Gastroesophageal sphincter (tissue), 4 donors: ENCODE measurements around the gene MCF2. TPM values are rescaled to one million over a fixed set of nuclear protein-coding genes. Genes with fewer than 3 reads are reported as not detected.

Experiments
- ATAC-seq: fragments of 150-250 bp; one replicate; pipeline ENCODE4 v1.9.1; 2016; ENCODE audit warnings: mild to moderate bottlenecking, moderate library complexity
- H3K27ac ChIP-seq, 4 donors: fragments of 200-600 bp; sonication (generic) in 3 of 4; 1 replicate in 3 of 4; 2 replicates in 1 of 4; pipeline ENCODE4 v1.5.1; 2016 to 2019
- H3K27me3 ChIP-seq: fragments of 200-600 bp; sonication (generic); one replicate; pipeline ENCODE4 v1.5.1; 2019
- H3K36me3 ChIP-seq, 2 donors: fragments of 200-600 bp; sonication (generic); one replicate each; pipeline ENCODE4 v1.5.1; 2019; ENCODE audit warnings: control low read depth in 1 of 2
- H3K4me1 ChIP-seq, 3 donors: fragments of 200-600 bp; sonication (generic); 1 replicate in 2 of 3; 2 replicates in 1 of 3; pipeline ENCODE4 v1.5.1; 2016 to 2019; ENCODE audit warnings: control low read depth in 2 of 3
- H3K4me3 ChIP-seq, 2 donors: fragments of 200-600 bp; sonication (generic); one replicate each; pipeline ENCODE4 v1.5.1; 2019; ENCODE audit warnings: mild to moderate bottlenecking in 1 of 2, moderate library complexity in 1 of 2
- H3K9me3 ChIP-seq, 3 donors: fragments of 200-600 bp; sonication (generic); one replicate each; pipeline ENCODE4 v1.5.1; 2017 to 2019; ENCODE audit warnings: control low read depth in 2 of 3
- CTCF ChIP-seq, 4 experiments: fragments of 200-600 bp in 2 of 4; fragments of 450-650 bp in 2 of 4; sonication (generic) in 1 of 4; IDR thresholded peaks; one replicate each; pipeline ENCODE4 v1.5.1; 2017 to 2019; ENCODE audit warnings: antibody characterized with exemption in 4 of 4, mild to moderate bottlenecking in 2 of 4, moderate library complexity in 2 of 4
- EP300 ChIP-seq: sonication (generic); formaldehyde crosslinking; IDR thresholded peaks from one replicate; pipeline ENCODE4 v1.6.1; 2017; ENCODE audit warnings: antibody characterized with exemption, mild to moderate bottlenecking
- POLR2A ChIP-seq, 2 donors: fragments of 450-650 bp; IDR thresholded peaks; one replicate each; pipeline ENCODE4 v1.6.1; 2017; ENCODE audit warnings: antibody characterized with exemption in 2 of 2, mild to moderate bottlenecking in 2 of 2, moderate library complexity in 1 of 2
- POLR2AphosphoS5 ChIP-seq: sonication (generic); formaldehyde crosslinking; IDR thresholded peaks from one replicate; pipeline ENCODE4 v1.6.1; 2017; ENCODE audit warnings: antibody characterized with exemption
- WGBS, 2 donors: methylation state at CpG; one replicate each; pipeline ENCODE4 v1.1.5; 2018; ENCODE audit warnings: low coverage in 1 of 2; 5-methylcytosine and 5-hydroxymethylcytosine counted together
- small RNA-seq, 4 donors: library from RNA; depleted of rRNA; stranded (forward); fragments of <200 nt; gene quantifications; one replicate each; pipeline ENCODE3, GENCODE V24; 2016
- total RNA-seq, 4 donors: library from RNA; depleted of rRNA; stranded (reverse); fragments of >200 nt; gene quantifications; one replicate each; pipeline ENCODE4 v1.1.0, GENCODE V29; 2016

Gene MCF2
- total RNA-seq, 4 donors from 2014 or later = 0.40 to 1.1 TPM; not detected in 2

DNA sequence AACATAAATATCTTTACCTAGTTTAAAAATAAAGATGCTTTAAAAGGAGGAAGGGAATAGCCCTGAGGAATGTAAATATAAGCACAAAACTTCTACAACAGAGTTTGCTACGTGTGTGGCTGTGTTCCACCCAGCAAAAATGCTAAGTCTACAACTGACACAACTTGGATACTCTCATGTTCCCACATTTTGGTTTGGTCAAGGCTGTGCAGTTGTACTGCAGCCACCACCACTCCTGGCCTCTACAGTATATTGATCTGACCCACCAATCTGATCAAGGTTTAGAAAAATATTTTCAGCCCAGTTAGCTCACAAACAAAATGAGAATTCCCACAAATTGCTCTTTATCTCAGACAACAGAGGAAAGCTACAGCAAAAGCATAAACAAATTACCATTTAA lies 165.3 kb downstream of the MCF2 start:
- Histone ChIP-seq H3K27me3 (no peaks in the 10 kb centered on the region), H3K4me1 (no peaks in the 10 kb centered on the region), H3K9me3 (no peaks in the 10 kb centered on the region), H3K36me3 (no peaks in the 10 kb centered on the region), H3K4me3 (no peak overlapping the region), H3K27ac (no peak overlapping the region)
- no peak for ATAC-seq
- WGBS, 2 donors = 0 to 20% methylated on average over 1 of the region's 1 CpG
- TF ChIP-seq POLR2AphosphoS5 (no peak), POLR2A (IDR thresholded peaks at IDR 0.05) (no peak), CTCF (IDR thresholded peaks at IDR 0.05) (no peak), EP300 (no peak)

DNA sequence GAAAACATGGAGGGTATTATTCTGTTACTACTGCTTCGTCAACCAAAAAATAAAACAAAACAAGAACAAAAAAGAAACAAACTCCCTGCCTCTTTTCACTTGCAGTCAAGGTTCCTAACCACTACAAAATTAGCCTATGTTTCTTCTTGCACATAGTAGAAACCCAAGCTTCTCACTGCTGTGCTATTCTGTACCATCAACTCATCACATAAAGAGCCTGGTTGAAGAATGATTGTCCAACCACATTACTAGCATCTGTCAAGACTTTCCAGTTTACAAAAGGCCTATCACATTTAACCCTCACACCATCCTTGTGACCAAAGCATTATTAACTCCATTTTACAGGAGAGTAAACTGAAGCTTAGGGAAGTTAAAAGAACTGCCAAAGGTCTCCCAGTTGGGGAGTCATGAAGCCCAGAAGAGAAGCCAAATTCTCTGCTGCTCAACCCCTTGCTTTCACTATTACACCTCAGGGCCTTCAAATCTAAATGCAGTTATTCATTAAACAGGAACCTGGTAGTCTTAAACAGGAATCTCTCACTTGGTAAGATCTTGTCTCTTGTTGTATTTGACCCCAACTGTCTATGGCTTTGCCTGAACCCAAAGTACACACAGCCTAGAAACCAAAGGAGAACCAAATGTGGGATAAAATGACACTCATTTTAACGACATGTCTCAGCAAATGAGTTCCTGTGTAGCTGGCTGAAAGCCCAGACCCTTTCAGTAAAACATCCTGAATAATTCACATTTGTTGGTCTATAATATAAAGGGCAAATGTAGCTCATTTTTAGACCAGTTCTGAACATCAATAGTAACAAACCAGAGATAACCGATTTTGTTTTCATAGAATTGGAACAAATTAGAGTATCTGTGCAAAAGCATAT lies 168.8 kb downstream of the MCF2 start:
- H3K27me3 ChIP-seq = no peaks in the 10 kb centered on the region
- TF ChIP-seq CTCF (IDR thresholded peaks at IDR 0.05) = no peak
- TF ChIP-seq POLR2A (IDR thresholded peaks at IDR 0.05) = no peak
- no peak for TF ChIP-seq POLR2AphosphoS5
- no peak for TF ChIP-seq EP300
- no peak overlapping the region for H3K27ac ChIP-seq
- no peaks in the 10 kb centered on the region for H3K36me3 ChIP-seq
- no peaks in the 10 kb centered on the region for H3K4me1 ChIP-seq
- H3K4me3 ChIP-seq = no peak overlapping the region
- 33 to 41% methylated on average over 3 of the region's 3 CpGs for WGBS, 2 donors
- no peak for ATAC-seq
- H3K9me3 ChIP-seq = no peaks in the 10 kb centered on the region

- TF ChIP-seq POLR2A (IDR thresholded peaks at IDR 0.05) (no peak), EP300 (no peak), POLR2AphosphoS5 (no peak), CTCF (IDR thresholded peaks at IDR 0.05) (no peak)
- Histone ChIP-seq H3K9me3 (no peaks in the 10 kb centered on the region), H3K4me3 (no peak overlapping the region), H3K27ac (no peak overlapping the region), H3K27me3 (no peaks in the 10 kb centered on the region), H3K36me3 (no peaks in the 10 kb centered on the region), H3K4me1 (no peaks in the 10 kb centered on the region)
- no peak for ATAC-seq
- 48 to 71% methylated on average over 1 to 2 of the region's 4 CpGs for WGBS, 2 donors
Observed at GRCh38 chrX:139533444-139533843, 174.5 kb downstream of the MCF2 start.

DNA sequence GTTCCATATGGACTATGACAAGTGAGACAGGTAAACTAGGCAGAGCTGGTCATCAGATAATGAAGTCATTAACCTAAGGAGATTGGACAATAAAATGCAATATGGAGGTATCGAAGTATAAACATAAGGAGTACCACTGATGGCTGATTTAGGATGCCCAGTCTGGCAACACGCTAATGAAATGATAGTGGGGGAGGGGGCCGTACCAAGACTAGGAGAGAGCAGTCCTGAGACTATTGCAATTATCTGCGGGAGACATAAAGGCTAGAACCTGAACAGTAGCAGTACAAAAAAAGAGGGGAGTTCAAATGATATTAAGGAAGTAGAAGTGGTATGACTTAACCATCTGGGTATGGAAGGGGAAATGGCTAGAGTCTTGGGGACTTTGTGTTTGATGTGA lies 175.1 kb downstream of the MCF2 start:
- H3K27me3 ChIP-seq = no peaks in the 10 kb centered on the region
- ATAC-seq = no peak
- no peaks in the 10 kb centered on the region for H3K4me1 ChIP-seq
- no peak overlapping the region for H3K4me3 ChIP-seq
- no peak for TF ChIP-seq CTCF (IDR thresholded peaks at IDR 0.05)
- no peak for TF ChIP-seq POLR2AphosphoS5
- TF ChIP-seq POLR2A (IDR thresholded peaks at IDR 0.05) = no peak
- no peak for TF ChIP-seq EP300
- WGBS, 2 donors = 78 to 90% methylated on average over 2 to 4 of the region's 4 CpGs
- no peaks in the 10 kb centered on the region for H3K36me3 ChIP-seq
- H3K9me3 ChIP-seq = no peaks in the 10 kb centered on the region
- no peak overlapping the region for H3K27ac ChIP-seq

Small RNA genes within 50 kb of the gene (small RNA-seq; reads per million reads assigned to genes)
- 0 reads per million in 4 donors for gene RF01210

Other genes with a start within 250 kb of the MCF2 start
- gene F9, start 177.4 kb downstream of the MCF2 start, total RNA-seq = not detected
- gene ATP11C, start 224.9 kb upstream of the MCF2 start, total RNA-seq = 10 to 100 TPM; 20.4 to 33.3 (median 27.3) TPM